Measurements from ENCODE around the gene DDX41.

- TF ChIP-seq POLR2A (IDR thresholded peaks at IDR 0.05) (no peak), EP300 (IDR thresholded peaks at IDR 0.05) (no peak)
Observed at GRCh38 chr5:177513500-177513899, 3.3 kb downstream of the DDX41 start.

All from tibial nerve (tissue), 3 donors.